Fibroblast of mammary gland (primary cell): ENCODE results near the gene CDCA3.
"Not testable (repeated sequence)": the region's sequence is repeated elsewhere in the genome, so short reads cannot be mapped to it uniquely, and the experiment has no call there.

ENCODE experiments used
- DNase-seq: peaks from one replicate; pipeline ENCODE4 v3.0.0-alpha.2; 2010; ENCODE audit warnings: low read depth
- H3K4me3 ChIP-seq: 2 replicates; pipeline ENCODE4 v1.5.1; 2011; ENCODE audit warnings: low read depth, mild to moderate bottlenecking, low read length, moderate library complexity; ENCODE audit not compliant: control insufficient read depth
- TF ChIP-seq, protein P1 (sequence below): conservative IDR thresholded peaks from 2 replicates; pipeline ENCODE4 v1.5.1; 2011; ENCODE audit warnings: low read depth, low read length, inconsistent platforms; ENCODE audit not compliant: control insufficient read depth, insufficient read depth

Gene CDCA3

DNA sequence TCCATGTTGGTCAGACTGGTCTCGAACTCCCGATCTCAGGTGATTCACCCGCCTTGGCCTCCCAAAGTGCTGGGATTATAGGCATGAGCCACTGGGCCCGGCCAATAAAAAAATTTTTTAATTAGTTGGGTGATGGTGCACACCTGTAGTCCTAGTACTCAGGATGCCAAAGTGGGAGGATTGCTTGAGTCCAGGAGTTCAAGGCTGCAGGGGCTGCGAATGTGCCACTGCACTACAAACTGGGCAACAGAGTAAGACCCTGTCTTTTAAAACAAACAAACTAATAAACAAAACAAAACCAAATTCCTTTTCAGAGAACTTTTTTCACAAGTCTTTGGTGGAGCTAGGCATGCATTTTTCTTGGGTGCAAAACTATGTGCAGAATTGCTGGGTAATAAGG, 32.2 kb upstream of the CDCA3 start:
- no peak overlapping the region for H3K4me3 ChIP-seq
- no peak for DNase-seq
- TF ChIP-seq, protein P1, sequence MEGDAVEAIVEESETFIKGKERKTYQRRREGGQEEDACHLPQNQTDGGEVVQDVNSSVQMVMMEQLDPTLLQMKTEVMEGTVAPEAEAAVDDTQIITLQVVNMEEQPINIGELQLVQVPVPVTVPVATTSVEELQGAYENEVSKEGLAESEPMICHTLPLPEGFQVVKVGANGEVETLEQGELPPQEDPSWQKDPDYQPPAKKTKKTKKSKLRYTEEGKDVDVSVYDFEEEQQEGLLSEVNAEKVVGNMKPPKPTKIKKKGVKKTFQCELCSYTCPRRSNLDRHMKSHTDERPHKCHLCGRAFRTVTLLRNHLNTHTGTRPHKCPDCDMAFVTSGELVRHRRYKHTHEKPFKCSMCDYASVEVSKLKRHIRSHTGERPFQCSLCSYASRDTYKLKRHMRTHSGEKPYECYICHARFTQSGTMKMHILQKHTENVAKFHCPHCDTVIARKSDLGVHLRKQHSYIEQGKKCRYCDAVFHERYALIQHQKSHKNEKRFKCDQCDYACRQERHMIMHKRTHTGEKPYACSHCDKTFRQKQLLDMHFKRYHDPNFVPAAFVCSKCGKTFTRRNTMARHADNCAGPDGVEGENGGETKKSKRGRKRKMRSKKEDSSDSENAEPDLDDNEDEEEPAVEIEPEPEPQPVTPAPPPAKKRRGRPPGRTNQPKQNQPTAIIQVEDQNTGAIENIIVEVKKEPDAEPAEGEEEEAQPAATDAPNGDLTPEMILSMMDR = no peak

DNA sequence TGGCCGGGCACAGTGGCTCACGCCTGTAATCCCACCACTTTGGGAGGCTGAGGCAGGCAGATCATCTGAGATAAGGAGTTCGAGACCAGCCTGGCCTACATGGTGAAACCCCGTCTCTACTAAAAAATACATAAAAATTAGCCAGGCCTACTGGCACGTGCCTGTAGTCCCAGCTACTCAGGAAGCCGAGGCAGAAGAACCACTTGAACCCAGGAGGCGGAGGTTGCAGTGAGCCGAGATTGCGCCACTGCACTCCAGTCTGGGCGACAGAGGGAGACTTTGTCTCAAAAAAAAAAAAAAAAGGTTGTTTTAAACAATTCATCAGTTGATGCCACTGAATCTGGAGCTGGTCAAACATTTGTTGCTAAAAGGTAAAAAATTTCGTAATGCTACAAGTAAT, 28.7 kb upstream of the CDCA3 start:
- DNase-seq, H3K4me3 ChIP-seq: not testable (repeated sequence)

DNA sequence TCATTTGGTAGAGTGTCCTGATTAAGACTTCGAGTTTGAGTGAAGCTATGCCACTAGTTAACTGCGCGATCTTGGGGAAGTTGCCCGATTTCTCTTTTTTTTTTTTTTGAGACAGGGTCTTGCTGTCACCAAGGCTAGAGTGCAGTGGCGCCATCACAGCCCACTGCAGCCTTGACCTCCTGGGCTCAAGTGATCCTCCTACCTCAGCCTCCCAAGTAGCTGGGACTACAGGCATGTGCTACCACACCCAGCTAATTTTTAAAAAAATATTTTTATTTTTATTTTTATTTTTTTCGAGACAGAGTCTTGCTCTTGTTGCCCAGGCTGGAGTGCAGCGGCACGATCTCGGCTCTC, 22.9 kb upstream of the CDCA3 start:
- H3K4me3 ChIP-seq = peak overlapping the region; percentile 82
- not testable (repeated sequence) for DNase-seq

DNA sequence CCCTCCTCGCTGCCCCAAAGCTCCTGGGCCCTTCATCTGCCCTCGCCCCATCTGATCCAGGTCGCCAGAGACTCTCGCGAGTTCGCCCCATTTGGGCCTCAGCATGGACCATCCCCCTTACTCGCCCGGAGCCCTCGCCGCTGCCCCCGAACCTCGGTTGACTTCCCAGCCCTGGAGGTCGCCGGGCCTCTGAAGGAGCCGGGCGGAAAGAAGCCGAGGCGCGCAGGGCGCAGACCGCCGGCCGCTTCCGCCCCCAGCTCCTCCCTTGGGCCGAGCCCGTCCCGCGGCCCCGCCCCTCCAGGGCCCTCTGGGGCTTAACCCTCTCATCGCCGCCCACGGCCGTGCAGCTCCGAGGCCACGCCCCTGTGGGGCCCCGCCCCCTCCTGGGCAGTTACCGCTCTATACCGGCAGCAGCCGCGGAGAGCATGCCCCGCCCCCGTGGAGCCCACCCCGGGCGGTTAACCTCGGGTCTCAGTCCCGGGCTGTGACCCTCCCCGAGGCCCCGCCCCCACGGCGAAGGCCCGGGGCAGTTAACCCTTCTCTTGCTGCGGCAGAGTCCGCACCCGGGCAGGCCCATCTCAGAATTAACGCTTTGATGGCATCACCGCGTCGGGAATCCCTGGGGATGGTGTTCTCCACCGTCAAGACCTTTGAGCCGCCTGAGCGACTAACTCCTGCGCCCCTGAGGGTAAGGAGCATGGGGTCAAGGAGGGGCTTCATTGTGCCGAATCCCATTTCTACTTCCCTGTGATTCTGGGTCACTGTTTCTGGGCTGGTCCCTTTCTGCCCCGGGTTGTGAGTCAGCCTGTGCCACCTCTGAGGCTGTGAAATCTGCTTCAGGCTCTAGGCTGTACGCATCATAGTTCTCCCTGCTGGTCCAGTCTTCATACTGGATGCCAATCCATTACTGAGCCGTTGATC, 22.3 kb upstream of the CDCA3 start, which contains the start of gene SPSB2:
TSS of gene SPSB2 (minus strand) at position 210 of the 921 bp plus-strand sequence. CDS start 402 bp downstream, outside the sequence.
- TF ChIP-seq, protein P1 = no peak
- peak within 1 kb of the TSS; percentile 82 for H3K4me3 ChIP-seq
- peak; percentile 92 for DNase-seq

DNA sequence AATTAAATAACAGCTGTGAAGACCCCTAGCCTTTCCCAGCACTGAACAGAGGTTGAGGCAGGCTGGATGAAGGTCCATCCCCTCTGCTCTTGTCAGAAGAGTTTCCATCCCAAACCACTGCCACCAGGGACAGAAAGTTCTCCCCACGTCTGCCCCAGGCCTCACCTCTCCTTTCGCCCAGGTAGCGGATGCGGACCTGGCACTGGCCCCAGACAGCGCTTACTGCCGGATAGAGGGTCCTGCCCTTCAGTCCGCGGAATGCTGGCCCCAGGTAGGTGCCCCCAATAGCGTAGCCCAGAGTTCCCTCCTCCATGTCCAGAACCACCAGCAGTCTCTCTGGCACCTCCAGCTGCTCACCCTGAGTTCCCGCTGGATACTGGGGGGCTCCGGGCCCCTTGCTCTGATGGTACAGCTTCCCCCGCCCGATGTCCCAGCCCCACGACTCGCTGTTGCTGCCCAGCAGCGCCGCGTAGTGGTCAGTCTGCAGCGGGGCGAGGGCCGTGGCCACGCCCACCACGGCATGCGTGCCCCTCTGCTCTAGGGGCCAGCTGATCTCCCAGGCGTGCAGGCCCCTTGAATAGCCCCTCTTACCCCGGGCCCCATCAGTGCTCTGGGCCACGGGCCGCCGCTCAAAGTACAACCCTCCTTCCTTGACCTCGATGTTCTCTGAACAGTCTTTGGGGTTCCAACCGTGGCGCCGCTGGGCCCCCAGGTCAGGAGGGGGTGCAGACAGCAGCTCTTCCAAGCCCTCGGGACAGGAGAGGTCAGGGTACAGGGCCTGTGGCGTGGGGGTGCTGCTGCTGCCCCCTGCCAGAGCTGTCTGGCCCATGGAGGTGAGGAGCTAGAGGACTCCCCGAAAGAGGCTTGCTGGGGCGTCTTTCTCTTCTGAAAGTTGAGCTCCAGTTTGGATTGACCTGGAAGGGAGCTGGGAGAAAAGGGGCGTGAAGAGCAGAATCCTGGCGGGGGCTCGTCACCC, 21.3 kb upstream of the CDCA3 start:
- DNase-seq = peak; percentile 62
- peak overlapping the region; percentile 82 for H3K4me3 ChIP-seq
- TF ChIP-seq, protein P1 = peak; percentile 85

DNA sequence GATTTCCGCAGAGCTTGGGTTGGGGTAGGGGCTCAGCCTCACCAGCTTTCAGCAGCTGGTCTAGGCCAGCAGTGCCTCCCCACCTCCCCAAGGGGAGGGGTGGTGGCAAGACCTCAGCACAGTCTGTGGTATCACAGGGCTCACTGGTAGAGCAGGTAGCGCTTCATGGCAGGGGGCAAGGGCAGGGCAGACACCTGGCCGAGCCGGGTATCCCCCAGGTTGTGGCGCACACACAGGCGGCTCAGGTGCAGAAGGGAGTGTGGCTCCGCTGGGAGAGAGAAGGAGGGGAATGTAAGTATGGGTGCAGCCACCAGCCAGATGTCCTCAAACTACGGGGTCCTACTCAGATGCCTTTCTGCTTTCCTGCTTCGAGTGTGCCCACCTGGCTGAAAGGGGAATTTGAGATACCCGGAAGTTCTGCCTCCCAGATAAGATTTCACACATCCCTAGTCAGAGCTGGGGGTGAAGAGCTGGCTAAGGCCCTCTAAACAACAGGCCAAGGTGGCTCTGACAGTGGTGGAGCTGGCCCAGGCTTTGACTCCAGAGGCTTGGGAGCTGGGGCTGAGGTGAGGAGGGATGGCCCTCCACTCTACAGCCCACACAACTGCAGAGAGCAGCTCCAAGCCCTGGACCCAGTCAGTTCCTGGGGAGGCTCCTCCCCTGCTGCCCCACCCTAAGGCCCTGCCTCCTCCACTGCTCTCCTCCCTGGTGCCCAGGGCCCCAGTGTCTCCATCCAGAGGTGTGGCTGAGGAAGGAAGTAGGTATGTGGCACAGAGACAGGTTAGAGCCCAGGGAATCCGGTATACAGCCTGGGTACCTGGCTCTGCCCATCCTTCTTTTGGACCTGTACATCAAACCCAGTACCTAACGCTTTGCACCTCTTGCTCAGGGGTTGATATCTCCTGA, 20.2 kb upstream of the CDCA3 start:
- no peak for DNase-seq
- TF ChIP-seq, protein P1 = no peak
- H3K4me3 ChIP-seq = peak overlapping the region; percentile 82

- peak; percentile 33 for DNase-seq
- H3K4me3 ChIP-seq = not testable (repeated sequence)
Measured at GRCh38 chr12:6870304-6870703, 19.2 kb upstream of the CDCA3 start.
